ENCODE measurements around the gene PROC. TPM values are rescaled to one million over a fixed set of nuclear protein-coding genes. Genes with fewer than 3 reads are reported as not detected.
A peak's percentile ranks its signal among the peaks of the same experiment; 100 is the strongest.

Gene PROC
- total and polyA plus RNA-seq, 11 donors, result not detected

- peaks cover 0 to 17% (median 8%) of the 10 kb centered on the region in 12 donors for H3K4me1 ChIP-seq
- ATAC-seq (no peak), DNase-seq (no peak)
- WGBS, 4 donors, result 63 to 88% (median 72%) methylated on average over 1 of the region's 1 CpG
- TF ChIP-seq POLR2A (IDR thresholded peaks at IDR 0.05), result no peak
- no peak for TF ChIP-seq CTCF (IDR thresholded peaks at IDR 0.05)
- H3K36me3 ChIP-seq, result no peaks in the 10 kb centered on the region
- no peaks in the 10 kb centered on the region for H3K9me3 ChIP-seq
- no peak overlapping the region for H3K27ac ChIP-seq
- intact Hi-C loops (cut with DNase I), result loop anchor here in 1 of 10 donors (5.0 kb wide), 1 partner anchor 102 kb away; no protein-coding TSS in a partner anchor
- peak overlapping the region in 6 of 12 donors; percentile 28 to 42 (median 36) for H3K4me3 ChIP-seq
- peaks cover 11 to 37% (median 27%) of the 10 kb centered on the region in 9 donors for H3K27me3 ChIP-seq
These were observed 5.7 kb downstream of the PROC start for GRCh38 chr2:127423880-127424279.

- 79 to 85% (median 80%) methylated on average over 12 to 13 of the region's 13 CpGs for WGBS, 4 donors
- no peak for DNase-seq
- Histone ChIP-seq H3K4me1 (peaks cover 0 to 17% (median 8%) of the 10 kb centered on the region in 12 donors), H3K36me3 (no peaks in the 10 kb centered on the region), H3K9me3 (no peaks in the 10 kb centered on the region), H3K27ac (no peak overlapping the region), H3K4me3 (no peak overlapping the region), H3K27me3 (peaks cover 11 to 37% (median 27%) of the 10 kb centered on the region in 9 donors)
- no peak for ATAC-seq
- TF ChIP-seq CTCF (IDR thresholded peaks at IDR 0.05) (no peak), POLR2A (IDR thresholded peaks at IDR 0.05) (no peak)
- intact Hi-C loops (cut with DNase I), result loop anchor here in 1 of 10 donors (5.0 kb wide), 1 partner anchor 103 kb away; no protein-coding TSS in a partner anchor
These were observed 6.6 kb downstream of the PROC start for GRCh38 chr2:127424598-127425520.

GRCh38 chr2:127425540-127426490 lies 7.6 kb downstream of the PROC start:
- WGBS, 4 donors, result 93 to 94% (median 94%) methylated on average over 16 of the region's 16 CpGs
- H3K27me3 ChIP-seq, result peaks cover 11 to 30% (median 27%) of the 10 kb centered on the region in 9 donors
- no peaks in the 10 kb centered on the region for H3K9me3 ChIP-seq
- no peak for TF ChIP-seq CTCF (IDR thresholded peaks at IDR 0.05)
- TF ChIP-seq POLR2A (IDR thresholded peaks at IDR 0.05), result no peak
- no peak overlapping the region for H3K4me3 ChIP-seq
- ATAC-seq, result no peak
- no peaks in the 10 kb centered on the region for H3K36me3 ChIP-seq
- peaks cover 0 to 17% (median 8%) of the 10 kb centered on the region in 12 donors for H3K4me1 ChIP-seq
- no peak for DNase-seq
- no peak overlapping the region for H3K27ac ChIP-seq
- intact Hi-C loops (cut with DNase I), result no loop called here

Data from heart left ventricle (tissue), 16 donors.